H1 (cell line): ENCODE results near the gene BRCA2. TPM values are rescaled to one million over a fixed set of nuclear protein-coding genes. Genes with fewer than 3 reads are reported as not detected.

Source experiments
- CTCF ChIA-PET: fragments of 300-600 bp; sonication (Branson Sonifier 250); formaldehyde crosslinking; loops from one replicate; lab custom pipeline; 2021; ENCODE audit not compliant: partially characterized antibody; lab: Charles Lee
- POLR2A ChIA-PET: fragments of 300-600 bp; sonication (Branson Sonifier 250); formaldehyde crosslinking; loops from one replicate; lab custom pipeline; 2021; ENCODE audit warnings: inconsistent platforms; ENCODE audit not compliant: partially characterized antibody; lab: Charles Lee
- DNase-seq, 2 experiments: peaks; one replicate each; pipeline versions ENCODE4 v3.0.0 to v3.0.0-alpha.2; 2010 to 2022; ENCODE audit warnings: low spot score in 2 of 2, low read depth in 1 of 2, mixed read lengths in 1 of 2
- FAIRE-seq: peaks from 2 replicates; lab custom pipeline; 2011; peaks lifted over from hg19 to GRCh38; lab: Jason Lieb, UNC
- H2AFZ ChIP-seq: 2 replicates; pipeline ENCODE4 v1.8.1; 2012; ENCODE audit warnings: low read length, inconsistent platforms
- H2AK5ac ChIP-seq: 2 replicates; pipeline ENCODE4 v1.6.1; 2013; ENCODE audit warnings: low read depth, low read length
- H2BK120ac ChIP-seq: replicated peaks from 2 replicates; pipeline ENCODE3; 2013; ENCODE audit warnings: low read depth, low read length, inconsistent platforms
- H2BK12ac ChIP-seq: 2 replicates; pipeline ENCODE4 v1.6.1; 2013; ENCODE audit warnings: low read depth, low read length
- H2BK15ac ChIP-seq: 2 replicates; pipeline ENCODE4 v1.6.1; 2013; ENCODE audit warnings: low read length
- H2BK20ac ChIP-seq: 2 replicates; pipeline ENCODE4 v1.6.1; 2013; ENCODE audit warnings: low read length
- H2BK5ac ChIP-seq: 2 replicates; pipeline ENCODE4 v1.6.1; 2013; ENCODE audit warnings: low read depth, low read length
- H3K14ac ChIP-seq: 2 replicates; pipeline ENCODE4 v1.6.1; 2013; ENCODE audit warnings: inconsistent platforms; ENCODE audit not compliant: insufficient read length
- H3K18ac ChIP-seq: 2 replicates; pipeline ENCODE4 v1.6.1; 2013; ENCODE audit warnings: low read length; ENCODE audit errors: extremely low read depth
- H3K23ac ChIP-seq: 2 replicates; pipeline ENCODE4 v1.6.1; 2013; ENCODE audit warnings: inconsistent platforms; ENCODE audit not compliant: insufficient read length
- H3K23me2 ChIP-seq: 2 replicates; pipeline ENCODE4 v1.6.1; 2013; ENCODE audit warnings: low read depth, low read length
- H3K27ac ChIP-seq: 2 replicates; pipeline ENCODE4 v1.6.1; 2011; ENCODE audit warnings: low read depth, low read length, inconsistent platforms
- H3K27me3 ChIP-seq, 4 experiments: replicated peaks in 1 of 4; 1 replicate in 1 of 4; 2 replicates in 3 of 4; pipeline versions ENCODE4 v1.6.1 to v1.8.1; 2011 to 2013; ENCODE audit warnings: low read length in 3 of 4, mild to moderate bottlenecking in 3 of 4, inconsistent platforms in 2 of 4, mixed read lengths in 2 of 4, moderate library complexity in 1 of 4; ENCODE audit not compliant: control insufficient read depth in 3 of 4, insufficient read depth in 3 of 4; ENCODE audit errors: extremely low read depth in 1 of 4
- H3K36me3 ChIP-seq, 4 experiments: 2 replicates each; pipeline versions ENCODE4 v1.6.1 to v1.8.1; 2011 to 2013; ENCODE audit warnings: mild to moderate bottlenecking in 4 of 4, low read length in 3 of 4, moderate library complexity in 2 of 4, control low read depth in 1 of 4, inconsistent platforms in 1 of 4; ENCODE audit not compliant: insufficient read depth in 4 of 4, control insufficient read depth in 2 of 4
- H3K4ac ChIP-seq: replicated peaks from 2 replicates; pipeline ENCODE3; 2013; ENCODE audit warnings: low read length, low read depth, mixed read lengths, inconsistent platforms; ENCODE audit not compliant: insufficient read length
- H3K4me1 ChIP-seq, 4 experiments: replicated peaks in 1 of 4; 1 replicate in 1 of 4; 2 replicates in 3 of 4; pipeline versions ENCODE4 v1.6.1 to v1.8.1; 2011 to 2013; ENCODE audit warnings: low read length in 3 of 4, inconsistent platforms in 2 of 4, mixed read lengths in 1 of 4; ENCODE audit not compliant: insufficient read depth in 4 of 4, control insufficient read depth in 3 of 4
- H3K4me2 ChIP-seq, 2 experiments: 2 replicates each; pipeline versions ENCODE4 v1.6.1 to v1.8.1; 2011 to 2013; ENCODE audit warnings: low read depth in 2 of 2, low read length in 2 of 2, control low read depth in 1 of 2, inconsistent platforms in 1 of 2, mild to moderate bottlenecking in 1 of 2; ENCODE audit not compliant: insufficient read depth in 1 of 2
- H3K4me3 ChIP-seq, 4 experiments: fragments of 200-600, 300-600 bp in 1 of 4; sonication (generic), shearing (Covaris generic), sonication (Bioruptor Twin) in 1 of 4; 2 replicates each; pipeline versions ENCODE4 v1.5.1 to v1.8.1; 2011 to 2016; ENCODE audit warnings: low read length in 4 of 4, low read depth in 3 of 4, control low read depth in 2 of 4, inconsistent platforms in 2 of 4, mild to moderate bottlenecking in 2 of 4, mixed read lengths in 1 of 4, moderate library complexity in 1 of 4; ENCODE audit not compliant: insufficient read depth in 2 of 4; ENCODE audit errors: extremely low read depth in 1 of 4
- H3K56ac ChIP-seq: replicated peaks from 2 replicates; pipeline ENCODE3; 2013; ENCODE audit warnings: low read depth, mild to moderate bottlenecking, mixed read lengths, low read length, inconsistent platforms; ENCODE audit not compliant: insufficient read length
- H3K79me1 ChIP-seq: 2 replicates; pipeline ENCODE4 v1.6.1; 2013; ENCODE audit warnings: low read depth, low read length, control low read depth
- H3K79me2 ChIP-seq, 2 experiments: 2 replicates each; pipeline versions ENCODE4 v1.6.1 to v1.8.1; 2012 to 2013; ENCODE audit warnings: low read length in 2 of 2, mild to moderate bottlenecking in 2 of 2, inconsistent platforms in 1 of 2; ENCODE audit not compliant: insufficient read depth in 2 of 2, control insufficient read depth in 1 of 2
- H3K9ac ChIP-seq, 4 experiments: replicated peaks in 1 of 4; 1 replicate in 1 of 4; 2 replicates in 3 of 4; pipeline versions ENCODE4 v1.6.1 to v1.8.1; 2011 to 2013; ENCODE audit warnings: low read depth in 3 of 4, low read length in 3 of 4, control low read depth in 2 of 4, mild to moderate bottlenecking in 2 of 4, moderate library complexity in 2 of 4, inconsistent platforms in 1 of 4; ENCODE audit errors: extremely low read depth in 1 of 4
- H3K9me3 ChIP-seq, 2 experiments: 2 replicates each; pipeline versions ENCODE4 v1.6.1 to v1.8.1; 2012 to 2013; ENCODE audit warnings: mild to moderate bottlenecking in 2 of 2, moderate library complexity in 2 of 2, control low read depth in 1 of 2, inconsistent platforms in 1 of 2, low read depth in 1 of 2, low read length in 1 of 2, mixed read lengths in 1 of 2; ENCODE audit not compliant: insufficient read depth in 2 of 2
- H4K20me1 ChIP-seq, 2 experiments: replicated peaks in 1 of 2; 2 replicates each; pipeline versions ENCODE3 to v1.8.1; 2011 to 2013; ENCODE audit warnings: inconsistent platforms in 2 of 2, low read length in 2 of 2, mild to moderate bottlenecking in 1 of 2; ENCODE audit not compliant: insufficient read depth in 2 of 2, control insufficient read depth in 1 of 2
- H4K5ac ChIP-seq: 2 replicates; pipeline ENCODE4 v1.6.1; 2013; ENCODE audit warnings: low read length, low read depth, mixed read lengths, inconsistent platforms; ENCODE audit not compliant: insufficient read length
- H4K8ac ChIP-seq: 2 replicates; pipeline ENCODE4 v1.8.0; 2013; ENCODE audit warnings: mild to moderate bottlenecking, moderate library complexity, low read length, inconsistent platforms; ENCODE audit not compliant: insufficient read depth; ENCODE audit errors: extremely low read depth
- H4K91ac ChIP-seq: replicated peaks from 2 replicates; pipeline ENCODE3; 2013; ENCODE audit warnings: low read length, mixed read lengths, inconsistent platforms; ENCODE audit not compliant: insufficient read length
- JUN ChIP-seq: IDR thresholded peaks from 2 replicates; pipeline ENCODE4 v1.6.1; 2011; ENCODE audit warnings: low read depth, mild to moderate bottlenecking, improper control_type of control experiment, low read length
- WGBS, 2 experiments: shearing (Covaris generic) in 1 of 2; methylation state at CpG; one replicate each; pipeline versions ENCODE4 v1.1.6 to v1.1.7; 2013 to 2015; ENCODE audit warnings: low lambda C conversion rate in 2 of 2, mixed read lengths in 2 of 2, inconsistent platforms in 1 of 2, low coverage in 1 of 2, missing lambda C conversion rate in 1 of 2; ENCODE audit not compliant: insufficient replicate concordance in 2 of 2, insufficient coverage in 1 of 2, insufficient read length in 1 of 2; ENCODE audit errors: extremely low coverage in 1 of 2, missing lambda C conversion rate in 1 of 2; 5-methylcytosine and 5-hydroxymethylcytosine counted together
- polyA plus RNA-seq, 7 experiments: library from polyadenylated mRNA; depleted of rRNA in 3 of 7; stranded (reverse) in 5 of 7; unstranded in 2 of 7; fragments of >200 nt in 5 of 7; fragments of 200-250 nt in 2 of 7; gene quantifications; 1 replicate in 5 of 7; 2 replicates in 1 of 7; 4 replicates in 1 of 7; pipeline versions ENCODE4 v1.2.1 to v1.2.3, GENCODE V29; 2011 to 2013; ENCODE audit warnings: missing spikeins in 2 of 7, mixed read lengths in 2 of 7
- total RNA-seq: library from RNA; stranded (reverse); fragmentation: NEBNext Ultra II Directional; extraction: Animal tissue kit (Norgen Biotek cat#: 25700); gene quantifications from 2 replicates; pipeline ENCODE4 v1.2.1, GENCODE V29; 2021

The BRCA2 gene
- total and polyA plus RNA-seq, 2 of the 8 experiments (the other 6 are each of a cell fraction or from before 2014, with no cell fraction given) = 4.2 to 24.9 TPM

DNA sequence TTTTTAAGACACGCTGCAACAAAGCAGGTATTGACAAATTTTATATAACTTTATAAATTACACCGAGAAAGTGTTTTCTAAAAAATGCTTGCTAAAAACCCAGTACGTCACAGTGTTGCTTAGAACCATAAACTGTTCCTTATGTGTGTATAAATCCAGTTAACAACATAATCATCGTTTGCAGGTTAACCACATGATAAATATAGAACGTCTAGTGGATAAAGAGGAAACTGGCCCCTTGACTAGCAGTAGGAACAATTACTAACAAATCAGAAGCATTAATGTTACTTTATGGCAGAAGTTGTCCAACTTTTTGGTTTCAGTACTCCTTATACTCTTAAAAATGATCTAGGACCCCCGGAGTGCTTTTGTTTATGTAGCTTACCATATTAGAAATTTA lies 1.2 kb downstream of the BRCA2 start:
- H3K9ac ChIP-seq = peak overlapping the region in 1 of 4 experiments; percentile 96; a peak in 2 of 7 replicates
- TF ChIP-seq JUN = no peak
- TF ChIP-seq, all 59 proteins: peak for 0
- Histone ChIP-seq H3K36me3 (peaks cover 0 to 17% (median 3%) of the 10 kb centered on the region in 4 experiments; a peak in 4 of 8 replicates), H3K4me1 (peaks cover 0 to 5% (median under 1%) of the 10 kb centered on the region in 4 experiments; a peak in 5 of 7 replicates), H3K79me2 (no peaks in the 10 kb centered on the region), H3K27me3 (no peaks in the 10 kb centered on the region), H2BK20ac (no peak overlapping the region), H4K5ac (no peak overlapping the region), H4K8ac (no peak overlapping the region), H3K23me2 (peaks cover 10% of the 10 kb centered on the region), H3K4ac (no peak overlapping the region), H3K79me1 (no peaks in the 10 kb centered on the region), H2AFZ (no peak overlapping the region), H3K23ac (no peak overlapping the region), H2AK5ac (no peak overlapping the region), H2BK15ac (no peak overlapping the region), H2BK120ac (no peak overlapping the region), H3K4me2 (peak overlapping the region; percentile 90 to 97), H4K91ac (no peak overlapping the region), H2BK12ac (no peak overlapping the region), H3K27ac (no peak overlapping the region), H3K18ac (no peak overlapping the region), H3K9me3 (no peaks in the 10 kb centered on the region), H2BK5ac (no peak overlapping the region), H3K14ac (no peak overlapping the region), H4K20me1 (no peaks in the 10 kb centered on the region), H3K56ac (no peak overlapping the region), H3K4me3 (peak overlapping the region in 3 of 4 experiments; percentile 60 to 66 (median 63); a peak in 4 of 8 replicates)
- ChIA-PET POLR2A (interaction anchor here (1.1 to 2.3 kb wide), 4 partner anchors 8 to 31 kb away, joined by 3 to 9 read pairs (median 4); no protein-coding TSS in a partner anchor), CTCF (no interaction called here)
- no peak for DNase-seq
- 89% methylated on average over 6 of the region's 6 CpGs; no CpG with 5 or more reads in 1 of the 2 experiments for WGBS, 2 experiments
- no peak for FAIRE-seq
